ENCODE results near the gene MTSS2.

Gene MTSS2

DNA sequence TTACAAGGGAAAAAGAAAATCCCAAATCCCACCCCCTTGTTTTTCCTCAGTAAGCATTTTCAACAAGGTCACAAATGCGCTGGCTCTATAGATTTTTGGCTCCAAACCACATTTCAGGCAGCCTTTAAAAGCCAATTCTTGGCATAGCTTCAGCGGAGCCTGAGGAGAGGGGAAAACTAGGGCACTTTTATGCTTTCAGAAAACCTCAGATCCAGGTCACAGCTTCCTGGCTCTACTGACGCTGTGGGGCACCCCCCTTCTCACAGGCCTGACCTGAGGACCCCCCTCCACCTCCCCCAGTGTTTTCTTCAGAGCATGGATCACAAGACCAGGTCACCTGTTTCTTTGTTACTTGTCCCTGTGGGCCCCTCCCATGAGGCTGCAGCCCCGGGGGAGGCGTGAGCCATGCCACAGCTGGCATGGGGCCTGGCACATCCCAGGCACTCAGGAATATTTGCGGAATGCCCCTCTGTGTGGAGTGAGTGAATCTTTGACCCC, 30.1 kb upstream of the MTSS2 start:
- H3K27ac ChIP-seq (ENCODE audit: extremely low read depth, low read depth, low read length), result no peak overlapping the region
- ChIA-PET POLR2A (no interaction called here), CTCF (interaction anchor here (0.7 to 1.7 kb wide), 2 partner anchors 52 to 55 kb away, joined by 3 to 6 read pairs; no protein-coding TSS in a partner anchor)
- no peaks in the 10 kb centered on the region for H3K9me3 ChIP-seq (ENCODE audit: control insufficient read depth, insufficient read depth, low read depth, low read length)
- H3K4me3 ChIP-seq (ENCODE audit: low read depth, low read length), result no peak overlapping the region
- H3K4me1 ChIP-seq (ENCODE audit: control insufficient read depth, insufficient read depth, low read length), result peaks cover 6% of the 10 kb centered on the region; the same call in 1 of the 2 replicates
- H3K36me3 ChIP-seq (ENCODE audit: control insufficient read depth in 2 of 2, insufficient read depth in 1 of 2, low read length in 2 of 2), result peaks cover 0 to 8% of the 10 kb centered on the region in 2 experiments; a peak in 1 of 3 replicates
- TF ChIP-seq MZF1 (tag by site-specific recombination; IDR thresholded peaks at IDR 0.05; ENCODE audit: borderline replicate concordance) (no peak), ZNF777 (tag by site-specific recombination; IDR thresholded peaks at IDR 0.05; ENCODE audit: borderline replicate concordance) (no peak)
- TF ChIP-seq, protein P1, sequence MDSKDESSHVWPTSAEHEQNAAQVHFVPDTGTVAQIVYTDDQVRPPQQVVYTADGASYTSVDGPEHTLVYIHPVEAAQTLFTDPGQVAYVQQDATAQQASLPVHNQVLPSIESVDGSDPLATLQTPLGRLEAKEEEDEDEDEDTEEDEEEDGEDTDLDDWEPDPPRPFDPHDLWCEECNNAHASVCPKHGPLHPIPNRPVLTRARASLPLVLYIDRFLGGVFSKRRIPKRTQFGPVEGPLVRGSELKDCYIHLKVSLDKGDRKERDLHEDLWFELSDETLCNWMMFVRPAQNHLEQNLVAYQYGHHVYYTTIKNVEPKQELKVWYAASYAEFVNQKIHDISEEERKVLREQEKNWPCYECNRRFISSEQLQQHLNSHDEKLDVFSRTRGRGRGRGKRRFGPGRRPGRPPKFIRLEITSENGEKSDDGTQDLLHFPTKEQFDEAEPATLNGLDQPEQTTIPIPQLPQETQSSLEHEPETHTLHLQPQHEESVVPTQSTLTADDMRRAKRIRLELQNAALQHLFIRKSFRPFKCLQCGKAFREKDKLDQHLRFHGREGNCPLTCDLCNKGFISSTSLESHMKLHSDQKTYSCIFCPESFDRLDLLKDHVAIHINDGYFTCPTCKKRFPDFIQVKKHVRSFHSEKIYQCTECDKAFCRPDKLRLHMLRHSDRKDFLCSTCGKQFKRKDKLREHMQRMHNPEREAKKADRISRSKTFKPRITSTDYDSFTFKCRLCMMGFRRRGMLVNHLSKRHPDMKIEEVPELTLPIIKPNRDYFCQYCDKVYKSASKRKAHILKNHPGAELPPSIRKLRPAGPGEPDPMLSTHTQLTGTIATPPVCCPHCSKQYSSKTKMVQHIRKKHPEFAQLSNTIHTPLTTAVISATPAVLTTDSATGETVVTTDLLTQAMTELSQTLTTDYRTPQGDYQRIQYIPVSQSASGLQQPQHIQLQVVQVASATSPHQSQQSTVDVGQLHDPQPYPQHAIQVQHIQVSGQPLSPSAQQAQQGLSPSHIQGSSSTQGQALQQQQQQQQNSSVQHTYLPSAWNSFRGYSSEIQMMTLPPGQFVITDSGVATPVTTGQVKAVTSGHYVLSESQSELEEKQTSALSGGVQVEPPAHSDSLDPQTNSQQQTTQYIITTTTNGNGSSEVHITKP (tag by site-specific recombination; IDR thresholded peaks at IDR 0.05), result peak; percentile 47
- TF ChIP-seq, protein P2, sequence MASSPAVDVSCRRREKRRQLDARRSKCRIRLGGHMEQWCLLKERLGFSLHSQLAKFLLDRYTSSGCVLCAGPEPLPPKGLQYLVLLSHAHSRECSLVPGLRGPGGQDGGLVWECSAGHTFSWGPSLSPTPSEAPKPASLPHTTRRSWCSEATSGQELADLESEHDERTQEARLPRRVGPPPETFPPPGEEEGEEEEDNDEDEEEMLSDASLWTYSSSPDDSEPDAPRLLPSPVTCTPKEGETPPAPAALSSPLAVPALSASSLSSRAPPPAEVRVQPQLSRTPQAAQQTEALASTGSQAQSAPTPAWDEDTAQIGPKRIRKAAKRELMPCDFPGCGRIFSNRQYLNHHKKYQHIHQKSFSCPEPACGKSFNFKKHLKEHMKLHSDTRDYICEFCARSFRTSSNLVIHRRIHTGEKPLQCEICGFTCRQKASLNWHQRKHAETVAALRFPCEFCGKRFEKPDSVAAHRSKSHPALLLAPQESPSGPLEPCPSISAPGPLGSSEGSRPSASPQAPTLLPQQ (tag by site-specific recombination; IDR thresholded peaks at IDR 0.05), result 0 out of 2 replicates have a peak, but pooled peaks have one; percentile 14

DNA sequence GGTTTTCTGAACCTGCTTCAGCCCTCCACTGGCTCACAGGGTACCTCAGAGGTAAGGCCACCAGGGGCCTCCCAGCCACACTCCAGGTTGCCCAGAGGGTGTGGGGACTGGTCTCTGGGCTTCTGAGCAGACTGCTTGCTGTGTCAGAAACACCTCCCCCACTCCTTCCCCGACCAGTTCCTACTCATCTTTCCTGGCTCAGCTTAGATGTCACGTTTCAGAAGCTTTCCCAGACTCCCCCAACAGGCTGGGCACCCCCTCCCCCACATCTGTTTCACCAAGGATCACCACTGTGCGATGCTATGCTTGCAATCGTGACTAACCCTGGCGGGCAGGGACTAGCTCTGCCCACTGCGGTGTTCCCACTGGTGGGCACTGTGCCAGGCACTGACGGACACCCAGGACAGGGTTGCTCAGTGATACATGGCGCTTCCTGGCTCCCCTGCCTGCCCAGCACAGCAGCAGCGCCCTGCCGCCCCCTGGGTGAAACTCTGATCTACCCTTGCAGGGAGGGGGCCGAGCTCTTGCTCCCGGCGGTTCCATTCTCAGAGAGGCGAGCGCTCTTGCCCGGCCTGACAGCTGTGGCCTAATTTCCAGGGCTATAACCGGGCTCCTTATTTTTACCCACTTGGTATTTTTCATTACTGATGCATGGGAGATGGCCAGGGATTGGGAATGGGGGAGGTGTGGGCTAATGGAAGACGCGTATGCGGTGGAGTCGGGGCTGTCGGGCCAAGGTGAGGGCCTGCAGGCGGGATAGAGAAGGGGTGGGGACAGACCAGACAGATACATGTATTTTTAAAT, 29.4 kb upstream of the MTSS2 start:
- peaks cover 0 to 4% of the 10 kb centered on the region in 2 experiments; a peak in 1 of 3 replicates for H3K36me3 ChIP-seq (ENCODE audit: control insufficient read depth in 2 of 2, insufficient read depth in 1 of 2, low read length in 2 of 2)
- POLR2A ChIA-PET, result interaction anchor here (0.9 kb wide), 1 partner anchor 29 kb away, joined by 3 read pairs; the partner anchor contains the start of gene MTSS2
- TF ChIP-seq ZNF76 (tag by site-specific recombination; IDR thresholded peaks at IDR 0.05; ENCODE audit: borderline replicate concordance, low read depth) (no peak), ZFHX2 (tag by site-specific recombination; conservative IDR thresholded peaks at IDR 0.05) (peak; percentile 80), ZEB2 (tag by site-specific recombination; IDR thresholded peaks at IDR 0.05) (no peak), ZNF311 (tag by site-specific recombination; IDR thresholded peaks at IDR 0.05; ENCODE audit: borderline replicate concordance) (no peak), ZNF768 (tag by site-specific recombination; IDR thresholded peaks at IDR 0.05) (no peak), ZNF843 (tag by site-specific recombination; IDR thresholded peaks at IDR 0.05) (0 out of 2 replicates have a peak, but pooled peaks have one; percentile 18), EGR2 (tag by site-specific recombination; IDR thresholded peaks at IDR 0.05; ENCODE audit: low read depth) (peak; percentile 83), ZFP3 (tag by site-specific recombination; IDR thresholded peaks at IDR 0.05; ENCODE audit: low read depth) (no peak), ZIC2 (tag by site-specific recombination; IDR thresholded peaks at IDR 0.05) (peak; percentile 76), ZNF660 (tag by site-specific recombination; IDR thresholded peaks at IDR 0.05) (no peak)
- TF ChIP-seq, protein P3, sequence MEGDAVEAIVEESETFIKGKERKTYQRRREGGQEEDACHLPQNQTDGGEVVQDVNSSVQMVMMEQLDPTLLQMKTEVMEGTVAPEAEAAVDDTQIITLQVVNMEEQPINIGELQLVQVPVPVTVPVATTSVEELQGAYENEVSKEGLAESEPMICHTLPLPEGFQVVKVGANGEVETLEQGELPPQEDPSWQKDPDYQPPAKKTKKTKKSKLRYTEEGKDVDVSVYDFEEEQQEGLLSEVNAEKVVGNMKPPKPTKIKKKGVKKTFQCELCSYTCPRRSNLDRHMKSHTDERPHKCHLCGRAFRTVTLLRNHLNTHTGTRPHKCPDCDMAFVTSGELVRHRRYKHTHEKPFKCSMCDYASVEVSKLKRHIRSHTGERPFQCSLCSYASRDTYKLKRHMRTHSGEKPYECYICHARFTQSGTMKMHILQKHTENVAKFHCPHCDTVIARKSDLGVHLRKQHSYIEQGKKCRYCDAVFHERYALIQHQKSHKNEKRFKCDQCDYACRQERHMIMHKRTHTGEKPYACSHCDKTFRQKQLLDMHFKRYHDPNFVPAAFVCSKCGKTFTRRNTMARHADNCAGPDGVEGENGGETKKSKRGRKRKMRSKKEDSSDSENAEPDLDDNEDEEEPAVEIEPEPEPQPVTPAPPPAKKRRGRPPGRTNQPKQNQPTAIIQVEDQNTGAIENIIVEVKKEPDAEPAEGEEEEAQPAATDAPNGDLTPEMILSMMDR (tag by site-specific recombination; IDR thresholded peaks at IDR 0.05), result peak; percentile 45; the same call in 1 of the 2 replicates
- TF ChIP-seq, protein P4, sequence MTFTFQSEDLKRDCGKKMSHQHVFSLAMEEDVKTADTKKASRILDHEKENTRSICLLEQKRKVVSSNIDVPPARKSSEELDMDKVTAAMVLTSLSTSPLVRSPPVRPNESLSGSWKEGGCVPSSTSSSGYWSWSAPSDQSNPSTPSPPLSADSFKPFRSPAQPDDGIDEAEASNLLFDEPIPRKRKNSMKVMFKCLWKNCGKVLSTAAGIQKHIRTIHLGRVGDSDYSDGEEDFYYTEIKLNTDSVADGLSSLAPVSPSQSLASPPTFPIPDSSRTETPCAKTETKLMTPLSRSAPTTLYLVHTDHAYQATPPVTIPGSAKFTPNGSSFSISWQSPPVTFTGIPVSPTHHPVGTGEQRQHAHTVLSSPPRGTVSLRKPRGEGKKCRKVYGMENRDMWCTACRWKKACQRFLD (tag by site-specific recombination; IDR thresholded peaks at IDR 0.05), result no peak
- TF ChIP-seq, protein P5, sequence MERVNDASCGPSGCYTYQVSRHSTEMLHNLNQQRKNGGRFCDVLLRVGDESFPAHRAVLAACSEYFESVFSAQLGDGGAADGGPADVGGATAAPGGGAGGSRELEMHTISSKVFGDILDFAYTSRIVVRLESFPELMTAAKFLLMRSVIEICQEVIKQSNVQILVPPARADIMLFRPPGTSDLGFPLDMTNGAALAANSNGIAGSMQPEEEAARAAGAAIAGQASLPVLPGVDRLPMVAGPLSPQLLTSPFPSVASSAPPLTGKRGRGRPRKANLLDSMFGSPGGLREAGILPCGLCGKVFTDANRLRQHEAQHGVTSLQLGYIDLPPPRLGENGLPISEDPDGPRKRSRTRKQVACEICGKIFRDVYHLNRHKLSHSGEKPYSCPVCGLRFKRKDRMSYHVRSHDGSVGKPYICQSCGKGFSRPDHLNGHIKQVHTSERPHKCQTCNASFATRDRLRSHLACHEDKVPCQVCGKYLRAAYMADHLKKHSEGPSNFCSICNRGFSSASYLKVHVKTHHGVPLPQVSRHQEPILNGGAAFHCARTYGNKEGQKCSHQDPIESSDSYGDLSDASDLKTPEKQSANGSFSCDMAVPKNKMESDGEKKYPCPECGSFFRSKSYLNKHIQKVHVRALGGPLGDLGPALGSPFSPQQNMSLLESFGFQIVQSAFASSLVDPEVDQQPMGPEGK (tag by site-specific recombination; IDR thresholded peaks at IDR 0.05), result 0 out of 2 replicates have a peak, but pooled peaks have one; percentile 38
- CTCF ChIA-PET, result interaction anchor here (0.6 to 1.7 kb wide), 4 partner anchors 12 to 56 kb away, joined by 3 to 6 read pairs (median 3); no protein-coding TSS in a partner anchor
- no peak overlapping the region for H3K4me3 ChIP-seq (ENCODE audit: low read depth, low read length)
- H3K9me3 ChIP-seq (ENCODE audit: control insufficient read depth, insufficient read depth, low read depth, low read length), result no peaks in the 10 kb centered on the region
- H3K4me1 ChIP-seq (ENCODE audit: control insufficient read depth, insufficient read depth, low read length), result peaks cover 6% of the 10 kb centered on the region; the same call in 1 of the 2 replicates
- H3K27ac ChIP-seq (ENCODE audit: extremely low read depth, low read depth, low read length), result no peak overlapping the region
